ENCODE results near the gene CDC42EP1.

Gene CDC42EP1

GRCh38 chr22:37561212-37562048 is 1.1 kb downstream of the CDC42EP1 start:
- DNase-seq = peak; percentile 14

GRCh38 chr22:37562049-37562875 is 2.0 kb downstream of the CDC42EP1 start:
- DNase-seq = no peak

- no peak for DNase-seq
Measured at GRCh38 chr22:37563153-37564081, 3.1 kb downstream of the CDC42EP1 start.

- DNase-seq = no peak
Measured at GRCh38 chr22:37564111-37564711, 3.9 kb downstream of the CDC42EP1 start.

- no peak for DNase-seq
Measured at GRCh38 chr22:37565830-37566229, 5.5 kb downstream of the CDC42EP1 start.

- DNase-seq = no peak
Measured at GRCh38 chr22:37566329-37566837, 6.1 kb downstream of the CDC42EP1 start.

- peak; percentile 21 for DNase-seq
Measured at GRCh38 chr22:37566903-37567798, 6.9 kb downstream of the CDC42EP1 start.

GRCh38 chr22:37568012-37568411 is 7.7 kb downstream of the CDC42EP1 start:
- no peak for DNase-seq

GRCh38 chr22:37568448-37569008 is 8.2 kb downstream of the CDC42EP1 start:
- no peak for DNase-seq

GRCh38 chr22:37569009-37569920 is 9.0 kb downstream of the CDC42EP1 start:
- DNase-seq = no peak

- DNase-seq = no peak
Measured at GRCh38 chr22:37569921-37570660, 9.8 kb downstream of the CDC42EP1 start.

- DNase-seq = no peak
Measured at GRCh38 chr22:37570661-37570976, 10.3 kb downstream of the CDC42EP1 start.

- DNase-seq = no peak
Measured at GRCh38 chr22:37571258-37571991, 11.1 kb downstream of the CDC42EP1 start.

- DNase-seq = no peak
Measured at GRCh38 chr22:37571992-37572373, 11.7 kb downstream of the CDC42EP1 start.

- no peak for DNase-seq
Measured at GRCh38 chr22:37575490-37576003, 15.3 kb downstream of the CDC42EP1 start.

GRCh38 chr22:37578002-37578401 is 17.7 kb downstream of the CDC42EP1 start:
- DNase-seq = no peak

GRCh38 chr22:37581504-37581903 is 21.2 kb downstream of the CDC42EP1 start:
- no peak for DNase-seq

GRCh38 chr22:37582526-37582925 is 22.2 kb downstream of the CDC42EP1 start:
- DNase-seq = no peak
